Measurements from ENCODE around the gene EMP1.
A peak's percentile ranks its signal among the peaks of the same experiment; 100 is the strongest.

The EMP1 gene

GRCh38 chr12:13252024-13252423 lies 55.5 kb downstream of the EMP1 start:
- no peaks in the 10 kb centered on the region for H3K27me3 ChIP-seq (ENCODE audit: insufficient read depth, low read length, poor library complexity)
- no peaks in the 10 kb centered on the region for H3K79me2 ChIP-seq (ENCODE audit: control insufficient read depth, insufficient read depth, low read length)
- peaks cover 10% of the 10 kb centered on the region for H3K4me1 ChIP-seq (ENCODE audit: control insufficient read depth, low read depth, low read length)
- H2BK15ac ChIP-seq (replicated peaks; ENCODE audit: low read depth): no peak overlapping the region
- H4K8ac ChIP-seq (ENCODE audit: low read depth, low read length): no peak overlapping the region
- DNase-seq: no peak
- no peak overlapping the region for H3K18ac ChIP-seq (ENCODE audit: low read length)
- H3K23ac ChIP-seq (ENCODE audit: low read length): no peak overlapping the region
- H3K9ac ChIP-seq (ENCODE audit: low read length): no peak overlapping the region
- H2AK5ac ChIP-seq (ENCODE audit: low read length): no peak overlapping the region
- H3K79me1 ChIP-seq (ENCODE audit: low read length): no peaks in the 10 kb centered on the region
- no peak overlapping the region for H2BK120ac ChIP-seq (ENCODE audit: low read depth, low read length)
- no peak overlapping the region for H3K4ac ChIP-seq (ENCODE audit: low read depth, low read length)
- no peak overlapping the region for H3K4me2 ChIP-seq (ENCODE audit: low read length)
- no peak overlapping the region for H3K4me3 ChIP-seq (ENCODE audit: low read length)
- H4K5ac ChIP-seq (ENCODE audit: low read length): no peak overlapping the region
- H3K36me3 ChIP-seq (ENCODE audit: control insufficient read depth, insufficient read depth, low read length): no peaks in the 10 kb centered on the region
- H2BK5ac ChIP-seq (ENCODE audit: low read length): no peak overlapping the region
- H3K27ac ChIP-seq (ENCODE audit: low read depth, low read length): no peak overlapping the region
- H3K56ac ChIP-seq (ENCODE audit: low read length): no peak overlapping the region

- H3K56ac ChIP-seq (ENCODE audit: low read length): no peak overlapping the region
- H3K36me3 ChIP-seq (ENCODE audit: control insufficient read depth, insufficient read depth, low read length): no peaks in the 10 kb centered on the region
- no peak overlapping the region for H3K4ac ChIP-seq (ENCODE audit: low read depth, low read length)
- H3K4me3 ChIP-seq (ENCODE audit: low read length): no peak overlapping the region
- H2BK15ac ChIP-seq (replicated peaks; ENCODE audit: low read depth): no peak overlapping the region
- H3K79me1 ChIP-seq (ENCODE audit: low read length): no peaks in the 10 kb centered on the region
- no peak overlapping the region for H3K9ac ChIP-seq (ENCODE audit: low read length)
- H3K18ac ChIP-seq (ENCODE audit: low read length): no peak overlapping the region
- H2BK120ac ChIP-seq (ENCODE audit: low read depth, low read length): no peak overlapping the region
- DNase-seq: no peak
- H2BK5ac ChIP-seq (ENCODE audit: low read length): no peak overlapping the region
- H4K5ac ChIP-seq (ENCODE audit: low read length): no peak overlapping the region
- H3K4me2 ChIP-seq (ENCODE audit: low read length): no peak overlapping the region
- H2AK5ac ChIP-seq (ENCODE audit: low read length): no peak overlapping the region
- no CpG with 5 or more reads among the region's 3 CpGs for WGBS (ENCODE audit: extremely low coverage, insufficient coverage, low lambda C conversion rate)
- no peaks in the 10 kb centered on the region for H3K27me3 ChIP-seq (ENCODE audit: insufficient read depth, low read length, poor library complexity)
- H3K4me1 ChIP-seq (ENCODE audit: control insufficient read depth, low read depth, low read length): peaks cover 14% of the 10 kb centered on the region
- H3K23ac ChIP-seq (ENCODE audit: low read length): no peak overlapping the region
- H3K27ac ChIP-seq (ENCODE audit: low read depth, low read length): no peak overlapping the region
- no peaks in the 10 kb centered on the region for H3K79me2 ChIP-seq (ENCODE audit: control insufficient read depth, insufficient read depth, low read length)
- no peak overlapping the region for H4K8ac ChIP-seq (ENCODE audit: low read depth, low read length)
These were observed 56.1 kb downstream of the EMP1 start for GRCh38 chr12:13252616-13253015.

GRCh38 chr12:13253966-13254760 lies 57.6 kb downstream of the EMP1 start:
- DNase-seq: no peak
- Histone ChIP-seq H3K36me3 (ENCODE audit: control insufficient read depth, insufficient read depth, low read length) (no peaks in the 10 kb centered on the region), H3K4ac (ENCODE audit: low read depth, low read length) (no peak overlapping the region), H3K4me2 (ENCODE audit: low read length) (no peak overlapping the region), H3K4me1 (ENCODE audit: control insufficient read depth, low read depth, low read length) (peaks cover 25% of the 10 kb centered on the region), H3K79me2 (ENCODE audit: control insufficient read depth, insufficient read depth, low read length) (no peaks in the 10 kb centered on the region), H3K79me1 (ENCODE audit: low read length) (no peaks in the 10 kb centered on the region), H2AK5ac (ENCODE audit: low read length) (no peak overlapping the region), H4K8ac (ENCODE audit: low read depth, low read length) (no peak overlapping the region), H2BK15ac (replicated peaks; ENCODE audit: low read depth) (no peak overlapping the region), H2BK5ac (ENCODE audit: low read length) (no peak overlapping the region), H3K27me3 (ENCODE audit: insufficient read depth, low read length, poor library complexity) (no peaks in the 10 kb centered on the region), H3K18ac (ENCODE audit: low read length) (no peak overlapping the region), H3K27ac (ENCODE audit: low read depth, low read length) (no peak overlapping the region), H4K5ac (ENCODE audit: low read length) (no peak overlapping the region), H3K23ac (ENCODE audit: low read length) (no peak overlapping the region), H3K56ac (ENCODE audit: low read length) (no peak overlapping the region), H2BK120ac (ENCODE audit: low read depth, low read length) (no peak overlapping the region), H3K9ac (ENCODE audit: low read length) (no peak overlapping the region), H3K4me3 (ENCODE audit: low read length) (no peak overlapping the region)
- no CpG with 5 or more reads among the region's 7 CpGs for WGBS (ENCODE audit: extremely low coverage, insufficient coverage, low lambda C conversion rate)

- Histone ChIP-seq H3K23ac (ENCODE audit: low read length) (no peak overlapping the region), H2BK15ac (replicated peaks; ENCODE audit: low read depth) (no peak overlapping the region), H3K4me2 (ENCODE audit: low read length) (peak overlapping the region; percentile 11), H2BK120ac (ENCODE audit: low read depth, low read length) (peak overlapping the region; percentile 16), H3K79me1 (ENCODE audit: low read length) (no peaks in the 10 kb centered on the region), H3K27ac (ENCODE audit: low read depth, low read length) (peak overlapping the region; percentile 80), H3K56ac (ENCODE audit: low read length) (peak overlapping the region; percentile 81), H4K8ac (ENCODE audit: low read depth, low read length) (no peak overlapping the region), H3K4ac (ENCODE audit: low read depth, low read length) (peak overlapping the region; percentile 74), H3K79me2 (ENCODE audit: control insufficient read depth, insufficient read depth, low read length) (no peaks in the 10 kb centered on the region), H3K36me3 (ENCODE audit: control insufficient read depth, insufficient read depth, low read length) (no peaks in the 10 kb centered on the region), H3K4me3 (ENCODE audit: low read length) (no peak overlapping the region), H3K27me3 (ENCODE audit: insufficient read depth, low read length, poor library complexity) (no peaks in the 10 kb centered on the region), H3K9ac (ENCODE audit: low read length) (peak overlapping the region; percentile 42), H3K18ac (ENCODE audit: low read length) (peak overlapping the region; percentile 85), H4K5ac (ENCODE audit: low read length) (peak overlapping the region; percentile 35), H2AK5ac (ENCODE audit: low read length) (peak overlapping the region; percentile 98), H2BK5ac (ENCODE audit: low read length) (peak overlapping the region; percentile 94), H3K4me1 (ENCODE audit: control insufficient read depth, low read depth, low read length) (peaks cover 29% of the 10 kb centered on the region)
- no CpG with 5 or more reads among the region's 18 CpGs for WGBS (ENCODE audit: extremely low coverage, insufficient coverage, low lambda C conversion rate)
- peak; percentile 98 for DNase-seq
These were observed 59.5 kb downstream of the EMP1 start for GRCh38 chr12:13255792-13256691.

- Histone ChIP-seq H3K79me2 (ENCODE audit: control insufficient read depth, insufficient read depth, low read length) (no peaks in the 10 kb centered on the region), H2AK5ac (ENCODE audit: low read length) (peak overlapping the region; percentile 98), H2BK15ac (replicated peaks; ENCODE audit: low read depth) (no peak overlapping the region), H3K9ac (ENCODE audit: low read length) (peak overlapping the region; percentile 14), H2BK120ac (ENCODE audit: low read depth, low read length) (peak overlapping the region; percentile 16), H4K8ac (ENCODE audit: low read depth, low read length) (no peak overlapping the region), H3K56ac (ENCODE audit: low read length) (peak overlapping the region; percentile 81), H3K79me1 (ENCODE audit: low read length) (no peaks in the 10 kb centered on the region), H3K36me3 (ENCODE audit: control insufficient read depth, insufficient read depth, low read length) (no peaks in the 10 kb centered on the region), H3K4me2 (ENCODE audit: low read length) (no peak overlapping the region), H2BK5ac (ENCODE audit: low read length) (peak overlapping the region; percentile 94), H3K27ac (ENCODE audit: low read depth, low read length) (peak overlapping the region; percentile 80), H3K4me3 (ENCODE audit: low read length) (no peak overlapping the region), H3K4me1 (ENCODE audit: control insufficient read depth, low read depth, low read length) (peaks cover 29% of the 10 kb centered on the region), H3K4ac (ENCODE audit: low read depth, low read length) (peak overlapping the region; percentile 74), H3K18ac (ENCODE audit: low read length) (peak overlapping the region; percentile 85), H3K27me3 (ENCODE audit: insufficient read depth, low read length, poor library complexity) (no peaks in the 10 kb centered on the region), H4K5ac (ENCODE audit: low read length) (peak overlapping the region; percentile 35), H3K23ac (ENCODE audit: low read length) (peak overlapping the region; percentile 20)
- no CpG with 5 or more reads among the region's 4 CpGs for WGBS (ENCODE audit: extremely low coverage, insufficient coverage, low lambda C conversion rate)
- no peak for DNase-seq
These were observed 60.1 kb downstream of the EMP1 start for GRCh38 chr12:13256692-13257045.

All from mesendoderm (in vitro differentiated cells).